NCI-H82 treated with DMSO at 0.1 percent for 48 hours (cell line): ENCODE results near the gene COMMD3.

Source experiments
- DNase-seq: peaks from one replicate; lab custom pipeline; 2025; ENCODE audit not compliant: unreplicated experiment; lab: John Stamatoyannopoulos, UW

COMMD3 gene

DNA sequence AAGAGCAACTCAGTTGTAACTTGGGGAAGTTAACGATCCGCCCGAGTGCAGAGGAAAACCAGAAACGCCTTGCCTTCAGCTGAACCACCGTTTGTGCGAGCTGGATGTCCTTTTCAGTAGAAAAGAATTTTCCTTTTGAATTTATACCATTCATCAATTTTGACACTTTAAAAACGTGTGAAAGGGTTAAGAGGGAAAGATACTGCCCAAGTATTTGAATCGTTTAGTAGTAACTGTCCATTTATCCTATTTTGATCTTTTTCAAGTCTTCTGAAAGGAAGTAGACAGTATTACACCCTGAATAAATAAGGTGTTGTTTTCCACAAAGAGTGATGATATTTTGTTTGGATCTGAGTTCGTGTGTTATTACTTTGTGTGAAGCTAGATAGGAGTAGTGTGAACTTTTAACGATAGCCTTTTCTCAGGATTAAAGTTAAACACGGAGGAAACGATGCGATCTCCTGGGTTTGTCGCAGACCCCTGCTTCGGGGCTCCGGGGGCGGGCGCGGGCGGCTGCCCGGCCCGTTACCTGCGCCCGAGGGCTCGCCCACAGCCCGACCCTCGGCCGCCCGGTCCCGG is 3.9 kb downstream of the COMMD3 start:
- no peak for DNase-seq

DNA sequence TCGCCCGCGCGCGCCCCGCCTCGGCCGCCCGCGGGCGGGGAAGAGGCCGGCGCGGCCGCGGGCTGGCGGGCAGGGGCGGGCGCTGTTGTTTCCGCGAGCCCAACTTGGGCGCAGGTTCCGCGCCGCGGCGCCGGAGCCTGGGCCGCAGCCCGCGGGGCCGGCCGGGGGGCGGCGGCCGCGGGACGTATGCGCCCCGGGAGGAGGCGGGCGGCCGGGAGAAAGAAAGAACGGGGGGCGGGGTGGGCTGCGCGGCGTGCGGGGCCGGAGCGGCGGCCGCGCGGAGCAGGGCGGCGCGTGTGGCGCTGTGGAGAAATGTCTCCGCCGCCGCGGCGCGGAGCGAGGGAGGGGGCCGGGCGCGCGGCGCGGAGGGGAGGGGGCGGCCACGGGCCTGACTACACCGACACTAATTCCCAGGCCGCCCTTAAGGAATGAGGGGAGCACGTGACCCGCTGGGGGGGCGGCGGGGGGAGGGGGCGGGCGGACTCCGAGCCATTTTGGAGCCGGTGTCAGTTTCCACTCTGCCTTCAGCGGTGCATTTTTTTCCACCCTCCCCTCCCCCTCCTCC is 4.5 kb downstream of the COMMD3 start, which contains the start of gene BMI1:
BMI1 (plus strand) TSS at position 509 of the 565 bp plus-strand sequence. CDS start 5,351 bp downstream, outside the sequence.
- DNase-seq, result peak; percentile 32

DNA sequence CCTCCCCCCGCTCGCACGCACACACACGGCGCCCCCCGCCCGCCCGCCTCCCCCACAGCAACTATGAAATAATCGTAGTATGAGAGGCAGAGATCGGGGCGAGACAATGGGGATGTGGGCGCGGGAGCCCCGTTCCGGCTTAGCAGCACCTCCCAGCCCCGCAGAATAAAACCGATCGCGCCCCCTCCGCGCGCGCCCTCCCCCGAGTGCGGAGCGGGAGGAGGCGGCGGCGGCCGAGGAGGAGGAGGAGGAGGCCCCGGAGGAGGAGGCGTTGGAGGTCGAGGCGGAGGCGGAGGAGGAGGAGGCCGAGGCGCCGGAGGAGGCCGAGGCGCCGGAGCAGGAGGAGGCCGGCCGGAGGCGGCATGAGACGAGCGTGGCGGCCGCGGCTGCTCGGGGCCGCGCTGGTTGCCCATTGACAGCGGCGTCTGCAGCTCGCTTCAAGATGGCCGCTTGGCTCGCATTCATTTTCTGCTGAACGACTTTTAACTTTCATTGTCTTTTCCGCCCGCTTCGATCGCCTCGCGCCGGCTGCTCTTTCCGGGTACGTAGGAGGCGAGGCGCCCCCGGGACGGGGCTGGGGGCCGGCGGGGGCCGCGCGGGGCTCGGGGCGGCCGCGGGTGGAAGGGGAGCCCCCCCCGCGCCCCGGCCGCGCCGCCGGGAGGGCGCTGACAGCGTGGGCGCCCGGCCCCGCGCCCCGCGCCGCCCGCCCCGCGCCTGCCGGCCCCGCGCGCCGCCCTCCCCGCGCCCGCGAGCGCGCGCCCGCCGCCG is 5.2 kb downstream of the COMMD3 start:
- DNase-seq, result no peak

DNA sequence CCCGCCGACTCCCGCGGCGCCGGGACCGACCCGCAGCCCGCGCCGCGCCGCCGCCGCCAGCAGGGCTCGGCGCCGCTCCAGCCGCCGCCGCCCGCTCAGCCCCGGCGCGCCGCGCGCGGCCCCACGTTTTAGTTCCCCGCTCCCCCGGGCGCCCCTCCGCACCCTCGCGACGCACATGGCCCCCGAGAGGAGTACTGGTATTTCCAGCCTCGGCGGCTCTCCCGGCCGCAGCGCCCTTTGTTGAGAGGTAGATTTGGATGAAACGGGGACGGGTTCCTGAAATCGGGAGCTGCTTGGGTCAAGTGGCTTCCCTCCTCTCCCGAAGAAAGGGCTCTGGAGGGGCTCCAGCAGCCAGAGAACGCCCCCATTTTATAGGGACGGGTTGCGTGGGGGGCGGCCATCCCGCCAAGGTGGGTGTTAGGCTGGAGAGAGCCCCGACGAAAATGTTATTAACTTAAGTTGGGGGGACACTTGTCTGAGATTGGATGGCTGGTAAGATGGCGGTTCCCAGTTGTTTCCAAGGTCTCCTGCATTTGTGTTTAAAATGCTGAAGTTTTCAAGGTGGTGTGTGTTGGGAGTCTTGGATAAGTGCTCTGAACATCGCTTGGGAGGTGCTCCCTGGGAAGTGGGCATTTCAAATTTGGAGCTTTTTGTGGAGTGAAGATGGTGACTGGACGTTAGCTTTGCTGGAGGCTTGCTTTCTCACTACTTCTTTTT is 5.9 kb downstream of the COMMD3 start:
- DNase-seq, result no peak

DNA sequence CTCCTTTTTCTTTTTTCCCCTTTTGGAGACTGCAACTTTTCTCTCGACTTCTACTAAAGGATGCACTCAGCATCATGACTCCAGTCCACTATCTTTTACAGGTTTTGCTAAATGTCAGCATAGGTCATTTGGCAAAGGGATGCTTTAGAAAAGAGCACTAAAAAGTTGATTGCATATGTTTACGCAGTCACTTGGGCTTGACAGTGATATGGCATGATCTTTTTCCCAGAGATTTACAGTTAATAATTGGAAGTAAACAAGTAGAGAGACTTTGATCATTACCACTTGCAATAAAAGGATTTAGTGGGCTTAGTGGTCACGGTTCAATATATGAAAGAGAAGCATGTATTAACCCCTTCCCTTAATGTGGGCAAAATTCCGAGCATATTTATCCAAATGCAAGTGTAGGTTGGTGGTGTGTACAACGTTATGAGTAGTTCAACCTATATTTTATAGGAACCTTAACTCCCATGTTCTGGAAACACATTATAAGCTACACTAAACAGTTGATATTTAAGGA is 6.5 kb downstream of the COMMD3 start:
- no peak for DNase-seq

DNA sequence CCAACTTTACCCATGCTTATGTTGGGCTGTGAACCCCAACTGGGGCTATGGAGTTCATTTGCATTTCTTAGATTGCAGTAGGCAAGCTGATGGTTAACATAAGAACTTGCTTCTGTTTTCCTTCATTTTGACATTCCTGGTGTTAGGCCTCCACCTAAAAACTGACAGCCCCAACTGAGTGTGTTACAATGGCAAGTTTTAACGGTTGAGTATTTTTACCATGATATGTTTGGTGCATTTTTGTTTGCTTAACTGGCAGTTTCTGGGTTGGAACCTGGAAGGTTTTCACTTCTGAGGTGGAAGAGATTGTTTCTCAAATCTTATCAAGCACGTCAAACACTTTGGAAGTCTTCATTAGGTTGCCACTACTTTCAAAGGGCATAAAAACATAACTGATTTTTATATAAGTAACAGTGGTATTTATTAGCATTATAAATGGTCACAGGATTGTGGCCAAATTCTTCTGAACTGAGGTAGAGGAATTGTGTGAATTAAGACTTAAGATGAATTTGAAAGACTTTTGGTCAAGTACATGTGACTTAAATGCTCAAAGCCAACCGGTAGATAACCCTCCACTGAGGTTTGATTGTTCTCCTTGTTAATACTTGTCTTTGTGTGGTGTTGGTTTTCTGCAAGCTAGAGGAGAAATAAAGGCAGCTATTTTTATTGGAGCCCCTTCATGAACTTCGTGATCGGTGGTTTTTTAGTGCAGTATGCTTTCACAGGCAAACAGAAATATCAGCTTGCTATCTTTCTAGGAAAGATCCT is 7.5 kb downstream of the COMMD3 start:
- no peak for DNase-seq

DNA sequence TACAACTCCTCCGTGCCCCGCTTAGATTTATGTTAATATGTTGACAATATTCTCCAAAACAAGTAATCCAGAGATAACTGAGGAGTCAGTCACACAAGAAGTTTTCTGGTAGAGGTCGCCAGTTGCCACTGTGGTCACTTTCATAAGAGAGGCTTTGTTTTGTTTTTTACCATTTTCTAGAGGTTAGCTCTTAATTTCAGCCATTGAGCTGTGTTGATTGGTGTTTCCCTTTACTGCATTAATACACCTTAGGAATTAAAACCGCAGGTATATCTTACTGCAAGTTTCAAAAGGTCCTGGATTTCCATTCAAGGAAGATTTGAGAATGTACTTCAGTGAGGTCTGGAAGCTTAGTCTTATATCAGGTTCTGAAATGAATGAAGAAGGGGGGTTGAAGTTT is 8.2 kb downstream of the COMMD3 start:
- no peak for DNase-seq

DNA sequence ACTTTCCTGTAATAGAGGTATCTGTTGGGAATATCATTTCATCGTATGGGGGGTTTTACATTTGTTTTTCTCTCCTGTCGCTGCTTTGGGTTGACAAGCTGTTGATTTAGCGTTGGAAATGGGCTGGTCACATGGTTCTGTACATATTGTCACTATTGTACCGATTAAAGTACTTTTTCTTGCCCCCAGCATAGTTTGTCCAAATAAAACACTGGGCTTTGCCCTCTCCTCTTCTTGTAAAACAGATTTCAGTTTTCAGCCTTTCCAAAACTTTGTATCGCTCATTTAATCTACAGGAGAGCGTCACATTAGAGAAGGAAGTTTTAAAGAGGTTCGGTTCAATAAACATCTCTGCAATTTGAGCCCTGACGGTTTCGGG is 8.7 kb downstream of the COMMD3 start:
- no peak for DNase-seq

DNA sequence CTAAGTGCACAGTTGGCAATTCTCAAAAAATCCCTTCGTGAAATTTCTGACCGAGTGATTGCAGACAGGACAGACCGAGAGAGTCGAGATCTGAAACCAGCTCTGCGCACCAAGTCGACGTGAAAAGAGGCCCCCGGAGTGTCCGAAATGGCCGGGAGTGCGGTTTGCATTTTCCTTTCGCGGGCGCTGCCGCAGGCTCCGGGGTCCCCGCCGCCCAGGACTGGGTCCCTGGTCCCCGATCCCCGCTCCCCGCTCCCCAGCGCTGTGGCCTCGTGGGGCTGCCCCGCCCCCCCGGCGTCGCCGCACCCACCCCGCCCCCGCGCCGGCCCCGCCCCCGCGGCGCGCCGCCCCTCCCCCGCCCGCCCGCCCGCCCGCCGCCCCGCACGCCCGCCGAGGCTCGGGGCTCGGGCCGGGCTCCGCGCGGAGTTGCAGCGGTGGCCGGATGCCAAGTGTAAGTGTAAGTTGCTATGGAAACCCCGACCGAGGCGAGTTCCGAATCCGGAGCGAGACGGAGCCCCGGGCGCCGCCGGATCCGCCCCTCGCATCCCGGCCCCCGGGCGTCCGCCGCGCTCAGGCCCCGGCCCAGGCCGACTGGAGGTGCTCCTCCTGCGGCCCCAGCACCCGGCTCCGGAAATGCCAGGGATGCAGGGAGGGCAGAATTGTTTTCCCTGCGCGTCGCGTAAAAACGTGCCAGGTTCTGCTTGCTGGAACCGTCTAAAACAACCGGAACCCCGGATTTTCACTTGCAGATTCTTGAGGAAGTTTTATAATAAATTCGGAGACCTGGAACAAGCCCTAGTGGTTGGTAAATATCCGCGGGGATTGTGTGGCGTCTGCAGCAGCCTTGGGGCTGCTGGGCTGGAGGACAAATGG is 9.3 kb downstream of the COMMD3 start:
- no peak for DNase-seq

DNA sequence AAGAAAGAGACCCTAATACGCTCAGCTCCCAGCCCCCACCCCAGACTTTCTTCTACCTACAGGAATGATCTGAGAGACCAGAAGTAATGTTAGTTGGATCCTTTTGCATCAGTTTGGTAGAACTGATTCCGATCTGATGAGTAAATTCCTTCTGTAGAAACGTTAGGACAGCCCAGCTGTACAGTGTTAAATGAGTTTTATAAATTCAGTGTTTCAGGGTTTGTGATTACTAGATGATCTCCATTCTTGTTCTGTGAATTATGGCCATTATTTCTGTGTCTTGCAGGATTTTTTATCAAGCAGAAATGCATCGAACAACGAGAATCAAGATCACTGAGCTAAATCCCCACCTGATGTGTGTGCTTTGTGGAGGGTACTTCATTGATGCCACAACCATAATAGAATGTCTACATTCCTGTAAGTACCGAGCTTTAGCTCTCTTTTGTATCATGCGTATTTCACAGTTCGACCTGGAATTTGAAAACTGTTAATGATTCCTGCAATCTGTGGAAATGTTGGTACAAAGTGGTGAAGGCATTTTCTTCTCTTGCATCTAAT is 10.0 kb downstream of the COMMD3 start:
- no peak for DNase-seq

DNA sequence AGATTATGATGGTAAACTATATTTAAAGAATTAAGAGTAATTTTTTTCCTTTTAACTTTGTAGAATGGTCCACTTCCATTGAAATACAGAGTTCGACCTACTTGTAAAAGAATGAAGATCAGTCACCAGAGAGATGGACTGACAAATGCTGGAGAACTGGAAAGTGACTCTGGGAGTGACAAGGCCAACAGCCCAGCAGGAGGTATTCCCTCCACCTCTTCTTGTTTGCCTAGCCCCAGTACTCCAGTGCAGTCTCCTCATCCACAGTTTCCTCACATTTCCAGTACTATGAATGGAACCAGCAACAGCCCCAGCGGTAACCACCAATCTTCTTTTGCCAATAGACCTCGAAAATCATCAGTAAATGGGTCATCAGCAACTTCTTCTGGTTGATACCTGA is 13.0 kb downstream of the COMMD3 start:
- no peak for DNase-seq

DNA sequence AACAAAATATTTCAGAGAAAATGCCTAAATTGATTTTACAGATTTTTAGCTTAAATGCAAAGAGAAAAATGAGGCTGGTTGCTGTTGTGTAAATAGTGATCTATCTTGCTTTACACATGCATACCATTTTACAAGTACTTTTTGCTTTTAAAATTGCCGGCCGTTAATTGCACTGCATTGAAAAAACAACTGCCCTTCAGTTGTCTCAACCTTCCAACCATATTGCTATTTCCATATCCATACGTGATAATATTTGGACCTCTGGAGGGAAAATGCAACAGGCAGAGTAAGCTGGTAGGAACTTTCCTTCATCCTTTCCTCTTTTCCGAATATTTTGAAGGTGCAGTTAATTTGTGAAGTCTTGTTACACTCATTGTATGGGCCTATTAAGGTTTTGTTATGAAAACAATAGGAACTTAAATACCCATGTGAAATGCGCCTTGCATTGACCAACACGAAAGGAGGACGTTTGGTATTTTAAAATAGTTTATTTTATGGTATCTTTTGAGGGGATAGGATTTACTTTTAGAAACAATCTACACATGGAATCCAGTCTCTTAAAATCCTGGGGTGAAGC is 16.0 kb downstream of the COMMD3 start:
- DNase-seq, result no peak

DNA sequence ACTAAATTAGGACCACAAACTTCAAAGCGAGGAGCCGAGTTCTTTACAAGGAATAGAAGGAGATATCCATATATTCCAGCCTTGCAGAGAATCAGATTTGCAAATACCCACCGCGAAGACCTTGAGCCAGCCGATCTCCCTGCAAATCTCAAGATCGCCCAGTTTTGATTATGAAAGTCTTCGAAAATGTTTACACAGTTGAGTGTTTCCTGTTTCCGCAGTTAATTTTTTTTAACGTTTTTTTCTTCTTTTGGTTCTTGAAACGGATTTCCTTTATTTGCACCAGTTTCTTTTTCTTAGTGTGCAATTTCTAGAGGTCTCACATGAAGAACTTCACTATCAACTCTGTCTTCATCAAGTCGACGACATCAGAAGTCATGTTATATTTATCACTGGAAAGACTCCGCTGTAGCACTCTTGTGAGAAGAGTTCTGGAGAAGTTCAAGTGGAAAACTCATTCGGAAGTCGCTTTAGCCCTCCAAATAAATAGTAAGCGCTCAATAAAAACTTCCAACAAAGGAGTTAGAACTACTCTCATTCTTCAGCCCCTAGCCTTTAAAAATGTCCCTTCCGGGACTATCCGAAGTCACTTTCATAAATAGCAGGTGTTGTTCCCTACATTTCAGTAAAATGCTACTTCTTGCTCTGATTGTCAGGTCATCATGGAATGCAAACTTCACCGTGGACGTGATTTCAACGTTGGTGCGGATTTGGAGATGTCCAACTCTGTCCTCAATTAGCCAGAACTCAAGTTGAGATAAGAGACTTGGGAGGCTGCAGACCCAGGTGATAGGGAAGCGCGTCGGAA is 17.2 kb downstream of the COMMD3 start:
- DNase-seq, result no peak

DNA sequence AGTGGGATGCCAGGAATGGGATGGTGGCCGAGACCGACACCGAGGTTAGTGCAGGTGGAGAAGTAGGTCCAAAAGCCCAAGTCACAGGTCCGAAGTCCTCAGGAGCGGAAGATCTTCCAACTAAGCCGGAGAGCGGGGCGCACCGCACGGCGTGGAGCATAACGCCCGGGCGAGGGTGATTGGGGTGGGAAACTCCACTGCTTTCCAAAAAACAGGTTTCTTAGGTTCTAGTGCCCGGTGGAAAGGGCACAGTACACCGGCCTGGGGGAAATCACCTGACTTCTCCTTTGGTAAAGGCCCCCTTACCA is 17.7 kb downstream of the COMMD3 start:
- no peak for DNase-seq

DNA sequence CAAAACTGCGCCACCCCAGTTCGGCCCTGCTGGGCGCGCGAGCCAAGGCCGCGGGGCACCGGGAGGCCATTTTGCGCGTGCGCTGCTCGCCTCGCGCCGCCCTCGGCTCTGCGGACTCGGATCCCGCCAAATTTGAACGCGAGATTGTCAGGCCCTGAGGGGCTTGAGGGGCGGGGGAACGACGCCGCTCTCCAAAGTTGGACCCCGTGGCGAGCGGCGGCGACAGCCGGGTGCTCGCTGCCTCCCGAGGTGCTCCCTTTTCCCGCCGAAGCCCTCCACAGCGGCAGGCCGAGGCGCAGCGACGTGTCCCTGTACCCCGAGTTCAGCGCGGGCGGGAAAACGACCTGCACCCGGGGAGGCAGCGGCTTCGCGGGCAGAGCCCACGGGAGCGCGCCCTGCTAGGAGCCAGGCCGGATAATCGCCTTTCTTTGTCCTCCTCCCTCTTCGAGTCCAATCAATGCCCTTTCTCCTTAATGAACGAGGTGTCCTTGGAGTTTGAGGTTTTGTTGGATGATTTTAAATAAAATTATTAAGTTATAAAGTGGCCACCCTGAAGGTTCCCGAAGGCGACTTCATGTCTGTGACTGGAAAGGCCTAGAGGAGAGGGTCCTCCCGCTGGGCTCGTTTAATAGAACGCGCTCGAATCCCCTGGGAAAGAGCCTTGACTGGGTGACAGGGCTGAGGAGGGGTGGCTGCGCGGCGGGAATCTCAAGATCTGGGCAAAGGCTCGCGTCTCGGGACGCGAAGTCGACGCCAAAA is 18.4 kb downstream of the COMMD3 start:
- DNase-seq, result no peak

DNA sequence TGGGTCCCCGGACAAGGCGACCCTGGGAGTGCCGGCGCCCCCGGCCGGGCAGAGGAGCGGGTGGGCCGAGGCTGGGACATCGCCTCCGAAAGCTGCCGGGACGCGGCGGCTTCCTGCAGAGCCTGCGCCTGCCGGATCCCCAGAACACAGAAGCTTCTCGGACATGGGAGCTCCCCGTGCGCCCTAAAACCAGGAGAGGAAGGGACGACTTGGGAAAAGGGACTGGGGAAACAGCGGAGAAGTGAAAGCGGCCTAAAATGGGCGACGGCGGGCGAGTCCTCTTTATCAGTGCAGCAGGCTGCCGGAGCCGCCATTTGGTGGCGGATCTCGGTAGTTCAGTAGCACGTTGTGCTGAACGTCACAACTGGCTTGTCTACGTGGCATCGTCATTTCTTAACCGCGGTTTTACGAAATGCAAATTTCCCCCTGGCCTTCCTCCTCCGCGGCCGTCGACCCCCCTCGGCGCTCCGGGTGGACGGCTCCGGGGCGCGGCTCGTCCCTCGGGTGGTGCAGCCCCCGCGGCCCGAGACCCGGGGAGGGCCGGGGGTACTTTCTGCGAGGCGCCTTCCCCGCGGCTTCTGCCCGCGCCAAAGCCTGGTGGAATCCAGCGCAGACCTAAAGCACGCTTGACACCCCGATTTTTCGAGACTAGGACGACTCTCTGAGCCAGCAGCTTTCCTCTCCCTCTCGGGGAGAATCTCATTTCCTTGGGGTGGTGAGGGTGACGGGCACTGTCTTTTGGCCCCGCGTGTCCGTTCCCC is 19.2 kb downstream of the COMMD3 start:
- DNase-seq, result no peak
